HL-60 (cell line): ENCODE data around the gene ZMYND8.

ENCODE experiments used
- DNase-seq, 2 experiments: peaks; one replicate each; pipeline ENCODE4 v3.0.0-alpha.2; 2010 to 2020; ENCODE audit warnings: low read depth in 1 of 2, low spot score in 1 of 2
- H3K27ac ChIP-seq: fragments of 250-450 bp; sonication (Bioruptor Pico); replicated peaks from 2 replicates; pipeline ENCODE4 v1.5.1; 2020; ENCODE audit warnings: mild to moderate bottlenecking, moderate library complexity
- H3K27me3 ChIP-seq: fragments of 250-450 bp; sonication (Bioruptor Pico); 2 replicates; pipeline ENCODE4 v1.5.1; 2021; ENCODE audit warnings: mild to moderate bottlenecking, moderate library complexity; ENCODE audit not compliant: insufficient read depth, poor library complexity, severe bottlenecking
- H3K4me3 ChIP-seq: replicated peaks from 2 replicates; pipeline ENCODE4 v1.5.1; 2011; ENCODE audit warnings: mild to moderate bottlenecking, control low read depth, low read length; ENCODE audit not compliant: insufficient read depth
- CTCF ChIP-seq: IDR thresholded peaks from one replicate; pipeline ENCODE4 v1.5.1; 2011; ENCODE audit warnings: low read length, control low read depth, inconsistent platforms; ENCODE audit not compliant: insufficient read depth
- GABPA ChIP-seq: IDR thresholded peaks from 2 replicates; pipeline ENCODE4 v1.6.1; 2012; ENCODE audit warnings: low read depth
- POLR2AphosphoS5 ChIP-seq: IDR thresholded peaks from 2 replicates; pipeline ENCODE4 v1.6.1; 2012; ENCODE audit warnings: low read depth
- SPI1 ChIP-seq: IDR thresholded peaks from 2 replicates; pipeline ENCODE4 v1.6.1; 2012; ENCODE audit warnings: low read depth, mild to moderate bottlenecking, borderline replicate concordance
- TF ChIP-seq, protein P1 (sequence below): IDR thresholded peaks from 2 replicates; pipeline ENCODE4 v1.6.1; 2012; ENCODE audit warnings: low read depth; ENCODE audit not compliant: insufficient replicate concordance

The ZMYND8 gene

DNA sequence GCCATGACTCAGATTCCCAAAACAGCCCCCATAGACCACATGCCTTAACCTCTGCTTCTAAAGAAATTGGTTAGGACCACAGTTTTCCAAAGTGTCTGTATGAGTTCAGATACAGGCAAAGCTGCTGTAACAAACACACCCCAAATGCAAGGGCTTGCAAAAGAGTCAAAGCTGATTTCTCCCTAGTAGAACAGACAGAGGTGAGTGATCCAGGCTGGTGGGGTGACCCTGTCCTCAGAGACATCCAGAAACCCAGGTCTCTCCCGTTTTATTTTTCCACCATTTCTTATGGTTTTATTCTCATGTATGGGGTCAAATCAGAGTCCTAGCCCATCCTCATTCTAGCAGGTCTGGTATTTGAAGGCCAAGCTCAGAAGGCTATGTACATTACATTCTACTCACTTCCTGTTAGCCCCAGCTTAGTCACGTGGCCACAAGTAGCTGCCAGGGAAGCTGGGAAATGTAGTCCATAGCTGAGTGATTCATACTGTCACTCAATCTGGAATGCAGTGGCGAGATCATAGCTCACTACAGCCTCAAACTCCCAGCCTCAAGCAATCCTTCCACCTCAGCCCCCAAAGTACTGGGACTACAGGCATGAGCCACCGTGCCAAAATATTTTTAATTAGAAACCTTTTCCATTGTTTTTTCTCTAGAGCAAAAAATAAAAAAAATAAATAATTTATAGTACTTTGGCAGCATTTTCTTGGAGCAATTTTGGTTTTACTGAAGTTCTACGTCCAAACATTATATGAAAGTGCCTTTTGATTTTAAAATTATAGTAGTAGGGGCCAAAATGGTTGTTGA, 175.2 kb downstream of the ZMYND8 start:
- peak; percentile 29 to 67 for DNase-seq

GRCh38 chr20:47179267-47179666, 177.2 kb downstream of the ZMYND8 start:
- Histone ChIP-seq H3K27me3 (no peaks in the 10 kb centered on the region), H3K27ac (no peak overlapping the region), H3K4me3 (no peak overlapping the region)
- no peak for DNase-seq
- no peak for TF ChIP-seq CTCF
- TF ChIP-seq GABPA = no peak
- TF ChIP-seq, protein P1, sequence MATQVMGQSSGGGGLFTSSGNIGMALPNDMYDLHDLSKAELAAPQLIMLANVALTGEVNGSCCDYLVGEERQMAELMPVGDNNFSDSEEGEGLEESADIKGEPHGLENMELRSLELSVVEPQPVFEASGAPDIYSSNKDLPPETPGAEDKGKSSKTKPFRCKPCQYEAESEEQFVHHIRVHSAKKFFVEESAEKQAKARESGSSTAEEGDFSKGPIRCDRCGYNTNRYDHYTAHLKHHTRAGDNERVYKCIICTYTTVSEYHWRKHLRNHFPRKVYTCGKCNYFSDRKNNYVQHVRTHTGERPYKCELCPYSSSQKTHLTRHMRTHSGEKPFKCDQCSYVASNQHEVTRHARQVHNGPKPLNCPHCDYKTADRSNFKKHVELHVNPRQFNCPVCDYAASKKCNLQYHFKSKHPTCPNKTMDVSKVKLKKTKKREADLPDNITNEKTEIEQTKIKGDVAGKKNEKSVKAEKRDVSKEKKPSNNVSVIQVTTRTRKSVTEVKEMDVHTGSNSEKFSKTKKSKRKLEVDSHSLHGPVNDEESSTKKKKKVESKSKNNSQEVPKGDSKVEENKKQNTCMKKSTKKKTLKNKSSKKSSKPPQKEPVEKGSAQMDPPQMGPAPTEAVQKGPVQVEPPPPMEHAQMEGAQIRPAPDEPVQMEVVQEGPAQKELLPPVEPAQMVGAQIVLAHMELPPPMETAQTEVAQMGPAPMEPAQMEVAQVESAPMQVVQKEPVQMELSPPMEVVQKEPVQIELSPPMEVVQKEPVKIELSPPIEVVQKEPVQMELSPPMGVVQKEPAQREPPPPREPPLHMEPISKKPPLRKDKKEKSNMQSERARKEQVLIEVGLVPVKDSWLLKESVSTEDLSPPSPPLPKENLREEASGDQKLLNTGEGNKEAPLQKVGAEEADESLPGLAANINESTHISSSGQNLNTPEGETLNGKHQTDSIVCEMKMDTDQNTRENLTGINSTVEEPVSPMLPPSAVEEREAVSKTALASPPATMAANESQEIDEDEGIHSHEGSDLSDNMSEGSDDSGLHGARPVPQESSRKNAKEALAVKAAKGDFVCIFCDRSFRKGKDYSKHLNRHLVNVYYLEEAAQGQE = no peak
- TF ChIP-seq SPI1 = no peak
- no peak for TF ChIP-seq POLR2AphosphoS5

More for the DNA sequence above, 175.2 kb downstream of the ZMYND8 start:
- no peaks in the 10 kb centered on the region for H3K27me3 ChIP-seq
- TF ChIP-seq SPI1 (peak; percentile 28; the same call in 1 of the 2 replicates), CTCF (no peak), POLR2AphosphoS5 (no peak)
- no peak overlapping the region for H3K27ac ChIP-seq
- H3K4me3 ChIP-seq = no peak overlapping the region

GRCh38 chr20:47178851-47179250, 177.6 kb downstream of the ZMYND8 start:
- TF ChIP-seq POLR2AphosphoS5 = no peak
- no peak for TF ChIP-seq CTCF
- TF ChIP-seq GABPA = no peak
- TF ChIP-seq, protein P1 = no peak
- no peak for TF ChIP-seq SPI1
- Histone ChIP-seq H3K27ac (no peak overlapping the region), H3K27me3 (no peaks in the 10 kb centered on the region), H3K4me3 (no peak overlapping the region)
- no peak for DNase-seq
